SKM-1 (cell line): ENCODE measurements around the gene DCTN3.

Experiments
- DNase-seq: peaks from one replicate; lab custom pipeline; 2025; ENCODE audit not compliant: unreplicated experiment; lab: John Stamatoyannopoulos, UW

Gene DCTN3

GRCh38 chr9:34620061-34620994, at the start of gene DCTN3:
TSS of gene DCTN3 (minus strand) at chr9:34620495. CDS start at chr9:34620464, 31 bp downstream.
- DNase-seq, result peak; percentile 91

GRCh38 chr9:34665381-34666250, 45.3 kb upstream of the DCTN3 start:
- peak; percentile 94 for DNase-seq

- DNase-seq, result no peak
Measured at GRCh38 chr9:34665067-34665380, 44.7 kb upstream of the DCTN3 start.

- DNase-seq, result peak; percentile 70
Measured at GRCh38 chr9:34664281-34665066, 44.2 kb upstream of the DCTN3 start.

- no peak for DNase-seq
Measured at GRCh38 chr9:34663303-34663605, 43.0 kb upstream of the DCTN3 start.

GRCh38 chr9:34662526-34663302, 42.4 kb upstream of the DCTN3 start, which contains the start of gene CCL27:
TSS of gene CCL27 (minus strand) at chr9:34662657. CDS start at chr9:34662633, 24 bp downstream.
- no peak for DNase-seq

- no peak for DNase-seq
Measured at GRCh38 chr9:34659592-34660253, 39.4 kb upstream of the DCTN3 start.

GRCh38 chr9:34658461-34658860, 38.2 kb upstream of the DCTN3 start:
- no peak for DNase-seq

GRCh38 chr9:34656992-34657391, 36.7 kb upstream of the DCTN3 start:
- DNase-seq, result no peak

- DNase-seq, result no peak
Measured at GRCh38 chr9:34655394-34655793, 35.1 kb upstream of the DCTN3 start.

- no peak for DNase-seq
Measured at GRCh38 chr9:34654323-34655051, 34.2 kb upstream of the DCTN3 start.

GRCh38 chr9:34653151-34654072, 33.1 kb upstream of the DCTN3 start:
- DNase-seq, result no peak

- DNase-seq, result no peak
Measured at GRCh38 chr9:34652602-34653000, 32.3 kb upstream of the DCTN3 start.

GRCh38 chr9:34651876-34652601, 31.7 kb upstream of the DCTN3 start, which contains the start of gene IL11RA:
TSS of gene IL11RA (plus strand) at chr9:34652185. CDS start at chr9:34655218, 3,033 bp downstream.
- no peak for DNase-seq

GRCh38 chr9:34651321-34651720, 31.0 kb upstream of the DCTN3 start:
- DNase-seq, result no peak

GRCh38 chr9:34650816-34651215, 30.5 kb upstream of the DCTN3 start:
- no peak for DNase-seq

- DNase-seq, result no peak
Measured at GRCh38 chr9:34648673-34649072, 28.4 kb upstream of the DCTN3 start.
